Natural killer cell treated with Interleukin-12 subunit alpha and Interleukin-12 subunit beta and Interleukin-15 and Interleukin-18, amount 100 ng/mL, for 72 hours (primary cell): Measurements from ENCODE around the gene PNPO. TPM values are rescaled to one million over a fixed set of nuclear protein-coding genes. Genes with fewer than 3 reads are reported as not detected.

Experiments
- ATAC-seq, 2 donors: fragments of 150-1000 bp; cut with Tn5 transposase in 1 of 2; sonication (Bioruptor Pico), chemical (Tn5 transposase) in 1 of 2; 2 replicates each; pipeline ENCODE4 v1.10.0; 2021
- DNase-seq: peaks from one replicate; pipeline ENCODE4 v3.0.0; 2022; ENCODE audit warnings: low spot score
- H3K27ac Mint-ChIP-seq, 2 donors: 1 replicate in 1 of 2; 2 replicates in 1 of 2; pipeline ENCODE4 v1.8.0; 2022; ENCODE audit warnings: mixed read lengths in 2 of 2, mild to moderate bottlenecking in 1 of 2, moderate library complexity in 1 of 2
- H3K27me3 Mint-ChIP-seq, 2 donors: 1 replicate in 1 of 2; 2 replicates in 1 of 2; pipeline ENCODE4 v1.8.0; 2022; ENCODE audit warnings: mixed read lengths in 2 of 2
- H3K36me3 Mint-ChIP-seq: one replicate; pipeline ENCODE4 v1.8.0; 2022; ENCODE audit warnings: mixed read lengths
- H3K4me1 Mint-ChIP-seq, 2 donors: 1 replicate in 1 of 2; 2 replicates in 1 of 2; pipeline ENCODE4 v1.8.0; 2022; ENCODE audit warnings: low read depth in 2 of 2, mixed read lengths in 2 of 2, mild to moderate bottlenecking in 1 of 2
- H3K4me3 Mint-ChIP-seq: one replicate; pipeline ENCODE4 v1.8.0; 2022; ENCODE audit warnings: mixed read lengths
- H3K9me3 Mint-ChIP-seq: 2 replicates; pipeline ENCODE4 v1.8.0; 2022; ENCODE audit warnings: mixed read lengths
- total RNA-seq, 2 donors: library from RNA; stranded (reverse); gene quantifications; one replicate each; pipeline ENCODE4 v1.2.3, GENCODE V29; 2022

Gene PNPO
- total RNA-seq, 2 donors from 2014 or later: 21.5 to 39.9 TPM

- Mint-ChIP-seq H3K27me3 (no peaks in the 10 kb centered on the region), H3K27ac (peak overlapping the region; percentile 38 to 72), H3K4me1 (peaks cover 20 to 22% of the 10 kb centered on the region in 2 donors), H3K36me3 (peaks cover 4% of the 10 kb centered on the region), H3K9me3 (no peaks in the 10 kb centered on the region), H3K4me3 (peak overlapping the region; percentile 32)
- ATAC-seq: peak; percentile 83 to 87
- peak; percentile 92 for DNase-seq
Observed at GRCh38 chr17:47949197-47949759, 7.9 kb downstream of the PNPO start.

DNA sequence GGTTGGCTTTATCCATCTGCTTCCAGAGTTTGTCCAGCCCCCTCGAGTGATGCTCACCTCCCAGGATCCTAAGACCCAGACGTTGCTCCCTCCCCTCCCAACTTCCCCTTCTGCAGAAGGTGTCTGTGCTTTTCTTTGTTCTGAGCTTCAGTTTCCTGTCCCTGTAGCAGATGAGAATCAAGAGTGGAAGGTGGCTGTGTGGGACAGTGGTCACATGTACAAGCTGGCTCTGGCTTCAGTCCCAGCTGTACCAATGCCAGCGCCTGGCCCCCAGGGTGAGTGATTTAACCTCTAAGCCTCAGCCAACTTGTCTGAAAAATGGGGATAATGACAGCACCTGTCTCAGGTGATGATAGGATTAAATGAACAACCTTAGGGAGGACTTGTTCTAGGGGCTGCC, 8.6 kb downstream of the PNPO start:
- Mint-ChIP-seq H3K27ac (peak overlapping the region in 1 of 2 donors; percentile 38), H3K36me3 (peaks cover 2% of the 10 kb centered on the region), H3K9me3 (no peaks in the 10 kb centered on the region), H3K27me3 (no peaks in the 10 kb centered on the region), H3K4me3 (no peak overlapping the region), H3K4me1 (peaks cover 16 to 18% of the 10 kb centered on the region in 2 donors)
- DNase-seq (no peak), ATAC-seq (no peak)

- Mint-ChIP-seq H3K9me3 (no peaks in the 10 kb centered on the region), H3K36me3 (no peaks in the 10 kb centered on the region), H3K27me3 (no peaks in the 10 kb centered on the region), H3K27ac (no peak overlapping the region), H3K4me3 (no peak overlapping the region), H3K4me1 (peaks cover 11 to 13% of the 10 kb centered on the region in 2 donors)
- no peak for ATAC-seq
- no peak for DNase-seq
Observed at GRCh38 chr17:47950448-47950847, 9.1 kb downstream of the PNPO start.

GRCh38 chr17:47952171-47953021, 11.0 kb downstream of the PNPO start:
- no peak overlapping the region for H3K4me3 Mint-ChIP-seq
- no peak overlapping the region for H3K27ac Mint-ChIP-seq
- no peak for DNase-seq
- ATAC-seq: no peak
- peaks cover 10 to 11% of the 10 kb centered on the region in 2 donors for H3K4me1 Mint-ChIP-seq
- no peaks in the 10 kb centered on the region for H3K9me3 Mint-ChIP-seq
- no peaks in the 10 kb centered on the region for H3K27me3 Mint-ChIP-seq
- H3K36me3 Mint-ChIP-seq: no peaks in the 10 kb centered on the region

GRCh38 chr17:47953909-47954308, 12.5 kb downstream of the PNPO start:
- H3K27ac Mint-ChIP-seq: no peak overlapping the region
- no peak for ATAC-seq
- H3K4me3 Mint-ChIP-seq: no peak overlapping the region
- no peak for DNase-seq
- no peaks in the 10 kb centered on the region for H3K9me3 Mint-ChIP-seq
- H3K4me1 Mint-ChIP-seq: peaks cover 8% of the 10 kb centered on the region in 2 donors
- no peaks in the 10 kb centered on the region for H3K27me3 Mint-ChIP-seq
- no peaks in the 10 kb centered on the region for H3K36me3 Mint-ChIP-seq

DNA sequence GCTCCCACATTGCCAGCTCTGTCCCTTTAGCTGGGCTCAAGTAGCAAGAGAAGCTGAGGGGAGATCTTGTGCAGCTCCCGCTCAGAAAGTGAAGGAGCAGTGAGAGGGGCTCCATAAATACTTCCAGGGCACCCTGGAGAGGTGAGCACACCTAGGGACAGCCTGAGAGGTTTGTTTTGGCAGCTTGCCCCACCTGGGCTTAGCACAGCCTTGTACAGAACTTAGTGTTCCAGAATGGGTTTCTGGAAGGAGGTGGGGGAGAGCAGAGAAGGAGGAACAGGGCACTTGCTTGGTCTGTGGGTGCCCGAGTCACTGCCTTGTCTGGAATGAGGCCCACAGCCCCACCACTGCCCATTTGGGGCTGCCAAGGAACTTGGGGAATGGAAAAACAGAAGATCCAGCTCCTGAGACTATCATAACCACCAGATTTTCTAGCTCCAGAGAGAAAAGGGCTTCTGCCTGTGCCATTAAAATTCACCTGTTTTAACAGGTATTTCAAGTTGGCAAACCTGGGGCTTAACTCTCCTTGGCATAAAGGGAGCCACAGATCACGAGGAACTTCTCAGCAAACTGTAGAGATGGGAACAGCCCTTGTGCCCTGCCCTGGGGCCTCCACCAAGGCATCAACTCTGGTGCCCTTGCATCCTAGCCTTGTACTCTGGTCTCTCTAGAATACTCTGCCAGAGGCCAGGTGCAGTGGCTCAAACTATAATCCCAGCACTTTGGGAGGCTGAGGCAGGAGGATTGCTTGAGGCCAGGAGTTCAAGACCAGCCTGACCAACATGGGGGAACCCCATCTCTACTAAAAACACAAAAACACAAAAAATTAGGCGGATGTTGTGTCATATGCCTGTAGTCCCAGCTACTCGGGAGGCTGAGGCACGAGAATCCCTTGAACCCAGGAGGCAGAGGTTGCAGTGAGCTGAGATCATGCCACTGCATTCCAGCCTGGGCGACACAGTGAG, 14.4 kb downstream of the PNPO start:
- H3K27me3 Mint-ChIP-seq: no peaks in the 10 kb centered on the region
- H3K9me3 Mint-ChIP-seq: no peaks in the 10 kb centered on the region
- no peak for ATAC-seq
- no peaks in the 10 kb centered on the region for H3K4me1 Mint-ChIP-seq
- no peak overlapping the region for H3K4me3 Mint-ChIP-seq
- H3K36me3 Mint-ChIP-seq: no peaks in the 10 kb centered on the region
- DNase-seq: no peak
- H3K27ac Mint-ChIP-seq: no peak overlapping the region

GRCh38 chr17:47956791-47957590, 15.6 kb downstream of the PNPO start:
- Mint-ChIP-seq H3K27ac (no peak overlapping the region), H3K9me3 (no peaks in the 10 kb centered on the region), H3K4me1 (no peaks in the 10 kb centered on the region), H3K27me3 (no peaks in the 10 kb centered on the region), H3K4me3 (no peak overlapping the region), H3K36me3 (no peaks in the 10 kb centered on the region)
- ATAC-seq (no peak), DNase-seq (no peak)

- DNase-seq: no peak
- H3K27me3 Mint-ChIP-seq: no peaks in the 10 kb centered on the region
- no peak within 1 kb of the TSS for H3K27ac Mint-ChIP-seq
- H3K4me1 Mint-ChIP-seq: no peaks in the 10 kb centered on the region
- no peak for ATAC-seq
- H3K36me3 Mint-ChIP-seq: no peaks in the 10 kb centered on the region
- H3K9me3 Mint-ChIP-seq: no peaks in the 10 kb centered on the region
- H3K4me3 Mint-ChIP-seq: no peak within 1 kb of the TSS
Observed at GRCh38 chr17:47957591-47958490, 16.5 kb downstream of the PNPO start, which contains the start of gene PRR15L. PRR15L (minus strand) TSS chr17:47957883; CDS start chr17:47953234, 4,649 bp downstream.

GRCh38 chr17:47959825-47960655, 18.7 kb downstream of the PNPO start:
- no peaks in the 10 kb centered on the region for H3K27me3 Mint-ChIP-seq
- ATAC-seq (no peak), DNase-seq (no peak)
- no peak overlapping the region for H3K27ac Mint-ChIP-seq
- H3K4me3 Mint-ChIP-seq: no peak overlapping the region
- H3K4me1 Mint-ChIP-seq: no peaks in the 10 kb centered on the region
- H3K9me3 Mint-ChIP-seq: no peaks in the 10 kb centered on the region
- no peaks in the 10 kb centered on the region for H3K36me3 Mint-ChIP-seq

DNA sequence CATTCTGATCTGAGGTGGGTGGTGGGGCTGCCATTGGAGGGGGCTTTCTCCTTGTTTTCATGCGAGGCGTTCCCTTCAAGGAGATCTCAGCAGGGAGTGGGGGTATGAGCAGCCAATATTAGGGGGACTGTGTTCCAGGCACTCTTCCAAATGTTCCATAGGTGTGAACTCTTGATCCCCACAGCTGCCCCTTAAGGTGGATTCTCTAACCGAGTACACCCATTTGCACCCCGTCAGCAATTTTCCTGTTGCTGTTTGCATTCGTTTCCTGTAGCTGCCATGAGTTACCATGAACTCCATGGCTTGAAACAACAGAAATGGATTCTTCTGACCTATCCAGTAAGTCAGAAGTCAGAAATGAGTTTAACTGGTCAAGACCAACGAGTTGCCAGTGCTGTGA, 20.0 kb downstream of the PNPO start:
- H3K27ac Mint-ChIP-seq: no peak overlapping the region
- no peak for ATAC-seq
- no peak overlapping the region for H3K4me3 Mint-ChIP-seq
- no peaks in the 10 kb centered on the region for H3K9me3 Mint-ChIP-seq
- no peaks in the 10 kb centered on the region for H3K36me3 Mint-ChIP-seq
- H3K4me1 Mint-ChIP-seq: no peaks in the 10 kb centered on the region
- DNase-seq: no peak
- no peaks in the 10 kb centered on the region for H3K27me3 Mint-ChIP-seq

- H3K27me3 Mint-ChIP-seq: no peaks in the 10 kb centered on the region
- H3K9me3 Mint-ChIP-seq: no peaks in the 10 kb centered on the region
- no peaks in the 10 kb centered on the region for H3K4me1 Mint-ChIP-seq
Observed at GRCh38 chr17:47962901-47963300, 21.5 kb downstream of the PNPO start.

DNA sequence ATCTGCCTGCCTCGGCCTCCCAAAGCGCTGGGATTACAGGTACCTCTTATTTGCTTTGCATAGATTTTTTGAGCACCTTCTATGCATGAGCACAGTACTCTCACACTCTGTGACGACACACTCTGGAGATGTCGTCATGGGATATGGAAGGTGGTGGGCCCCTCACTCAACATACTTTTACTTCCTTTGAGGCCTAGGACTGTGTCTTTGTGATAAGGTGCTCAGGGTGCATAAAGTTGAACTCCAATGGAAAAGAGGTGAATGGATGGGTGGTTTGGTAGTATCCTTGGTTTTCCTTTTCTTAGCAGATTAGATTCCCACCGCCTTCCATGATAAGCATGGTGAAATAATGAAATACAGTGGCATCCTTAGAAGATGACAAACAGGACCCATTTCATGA, 23.5 kb downstream of the PNPO start:
- Mint-ChIP-seq H3K27me3 (no peaks in the 10 kb centered on the region), H3K9me3 (no peaks in the 10 kb centered on the region), H3K4me3 (no peak overlapping the region), H3K4me1 (peaks cover 3 to 4% of the 10 kb centered on the region in 2 donors), H3K36me3 (no peaks in the 10 kb centered on the region), H3K27ac (no peak overlapping the region)
- DNase-seq (no peak), ATAC-seq (no peak)

More at GRCh38 chr17:47962901-47963300, 21.5 kb downstream of the PNPO start:
- DNase-seq (no peak), ATAC-seq (no peak)
- Mint-ChIP-seq H3K27ac (no peak overlapping the region), H3K4me3 (no peak overlapping the region), H3K36me3 (no peaks in the 10 kb centered on the region)
